SJSA1 (cell line): Measurements from ENCODE around the gene FOXR1. TPM values are rescaled to one million over a fixed set of nuclear protein-coding genes. Genes with fewer than 3 reads are reported as not detected.

ENCODE experiments used
- DNase-seq, 2 experiments: peaks; one replicate each; pipeline ENCODE4 v3.0.0-alpha.2; 2015 to 2020; ENCODE audit warnings: low spot score in 2 of 2, low read depth in 1 of 2
- H3K27ac ChIP-seq: fragments of 250-450 bp; sonication (Bioruptor Pico); 2 replicates; pipeline ENCODE4 v1.5.1; 2020; ENCODE audit warnings: mild to moderate bottlenecking, moderate library complexity
- H3K27me3 ChIP-seq: fragments of 250-450 bp; sonication (Bioruptor Pico); replicated peaks from 2 replicates; pipeline ENCODE4 v1.5.1; 2020; ENCODE audit warnings: mild to moderate bottlenecking, moderate library complexity
- H3K36me3 ChIP-seq: fragments of 250-450 bp; sonication (Bioruptor Pico); 2 replicates; pipeline ENCODE4 v1.5.1; 2020; ENCODE audit warnings: mild to moderate bottlenecking
- H3K4me1 ChIP-seq: fragments of 250-450 bp; sonication (Bioruptor Pico); replicated peaks from 2 replicates; pipeline ENCODE4 v1.6.1; 2021; ENCODE audit warnings: mild to moderate bottlenecking
- H3K4me3 ChIP-seq: fragments of 250-450 bp; sonication (Bioruptor Pico); 2 replicates; pipeline ENCODE4 v1.5.1; 2020; ENCODE audit warnings: mild to moderate bottlenecking
- H3K9me3 ChIP-seq: fragments of 250-450 bp; sonication (Bioruptor Pico); replicated peaks from 2 replicates; pipeline ENCODE4 v1.5.1; 2020; ENCODE audit warnings: mild to moderate bottlenecking
- total RNA-seq: library from RNA; depleted of rRNA; stranded (reverse); fragments of >200 nt; shearing (Covaris generic); gene quantifications from 2 replicates; pipeline ENCODE4 v1.2.3, GENCODE V29; 2014; rRNA removed

FOXR1 gene
- total RNA-seq, 1 experiment from 2014 or later = not detected

GRCh38 chr11:119030329-119031047 is 58.9 kb downstream of the FOXR1 start, which contains the start of gene SLC37A4:
Gene SLC37A4, minus strand, starts transcription at chr11:119030877.
- H3K9me3 ChIP-seq = no peaks in the 10 kb centered on the region
- H3K36me3 ChIP-seq = no peaks in the 10 kb centered on the region
- H3K4me3 ChIP-seq = peak within 1 kb of the TSS; percentile 52
- H3K27ac ChIP-seq = no peak within 1 kb of the TSS
- H3K4me1 ChIP-seq = peaks cover 6% of the 10 kb centered on the region
- no peaks in the 10 kb centered on the region for H3K27me3 ChIP-seq
- peak; percentile 65 to 93 for DNase-seq

Other genes with a start within 250 kb of the FOXR1 start
- 22.6 and 41.0 TPM in 2 replicates for gene DDX6, start 180.6 kb upstream of the FOXR1 start, total RNA-seq
- gene CXCR5, start 87.9 kb upstream of the FOXR1 start, total RNA-seq = not detected in 2 replicates
- gene BCL9L, start 45.8 kb upstream of the FOXR1 start, total RNA-seq = 4.0 and 6.8 TPM in 2 replicates
- gene UPK2, start 15.5 kb upstream of the FOXR1 start, total RNA-seq = not detected in 2 replicates
- 13.5 and 17.0 TPM in 2 replicates for gene CENATAC, start 26.4 kb downstream of the FOXR1 start, total RNA-seq
- 718 and 750 TPM in 2 replicates for gene RPS25, start 46.6 kb downstream of the FOXR1 start, total RNA-seq
- gene TRAPPC4, start 47.0 kb downstream of the FOXR1 start, total RNA-seq = 44.6 and 75.6 TPM in 2 replicates
- gene SLC37A4, start 59.1 kb downstream of the FOXR1 start, total RNA-seq = 3.1 and 6.0 TPM in 2 replicates
- gene HYOU1, start 85.4 kb downstream of the FOXR1 start, total RNA-seq = 124 and 128 TPM in 2 replicates
- 5.6 and 11.2 TPM in 2 replicates for gene VPS11, start 96.1 kb downstream of the FOXR1 start, total RNA-seq
- 2.1 and 6.4 TPM in 2 replicates for gene HMBS, start 113.1 kb downstream of the FOXR1 start, total RNA-seq
- 9.7 and 17.0 TPM in 2 replicates for gene DPAGT1, start 130.1 kb downstream of the FOXR1 start, total RNA-seq
- 5.1 and 5.4 TPM in 2 replicates for gene C2CD2L, start 135.6 kb downstream of the FOXR1 start, total RNA-seq
- 3.1 and 6.7 TPM in 2 replicates for gene HINFP, start 149.8 kb downstream of the FOXR1 start, total RNA-seq
- 0.05 TPM in 1 of 2 replicates, not detected in the other for gene ABCG4, start 177.3 kb downstream of the FOXR1 start, total RNA-seq
- gene NLRX1, start 197.0 kb downstream of the FOXR1 start, total RNA-seq = 3.1 and 5.5 TPM in 2 replicates
- not detected in 2 replicates for gene NHERF4, start 213.7 kb downstream of the FOXR1 start, total RNA-seq
- 5.0 and 9.1 TPM in 2 replicates for gene CBL, start 234.6 kb downstream of the FOXR1 start, total RNA-seq